K562 (cell line): Measurements from ENCODE around the gene HOXC4. TPM values are rescaled to one million over a fixed set of nuclear protein-coding genes. Genes with fewer than 3 reads are reported as not detected.

Experiments
- CBX2 ChIP-seq: fragments of 200-600 bp; sonication (generic); IDR thresholded peaks from one replicate; pipeline ENCODE4 v1.6.1; 2012; ENCODE audit warnings: mild to moderate bottlenecking, low read length, inconsistent platforms; ENCODE audit not compliant: insufficient read depth, poor library complexity, severe bottlenecking
- CREM ChIP-seq: IDR thresholded peaks from 2 replicates; pipeline ENCODE4 v1.6.1; 2014; ENCODE audit warnings: antibody characterized with exemption, low read depth
- E2F5 ChIP-seq: sonication (generic); formaldehyde crosslinking; IDR thresholded peaks from 2 replicates; pipeline ENCODE4 v1.8.0; 2022; ENCODE audit warnings: mild to moderate bottlenecking, missing genetic modification reagents
- HCFC1 ChIP-seq: IDR thresholded peaks from 2 replicates; pipeline ENCODE4 v1.6.1; 2012; ENCODE audit warnings: low read depth, low read length, improper control_type of control experiment
- NEUROD1 ChIP-seq: fragments of 150-350 bp; IDR thresholded peaks from 2 replicates; pipeline ENCODE4 v1.6.1; 2014; ENCODE audit warnings: borderline replicate concordance, low read length, low read depth; ENCODE audit not compliant: partially characterized antibody
- NFIX ChIP-seq: fragments of 250-450 bp; sonication (Bioruptor Pico); IDR thresholded peaks from 2 replicates; pipeline ENCODE4 v1.4.0; 2020; ENCODE audit warnings: low read depth, mild to moderate bottlenecking, moderate library complexity
- NR2F6 ChIP-seq: fragments of 450-650 bp; formaldehyde crosslinking; IDR thresholded peaks from 2 replicates; pipeline ENCODE4 v1.4.0; 2020; ENCODE audit warnings: mild to moderate bottlenecking
- PHF8 ChIP-seq: fragments of 200-600 bp; sonication (generic); IDR thresholded peaks from 2 replicates; pipeline ENCODE4 v1.6.1; 2012; ENCODE audit warnings: mixed run types, mild to moderate bottlenecking, inconsistent platforms, low read length, moderate library complexity, borderline replicate concordance
- RBM25 ChIP-seq: fragments of 200-400 bp; formaldehyde crosslinking; IDR thresholded peaks from 2 replicates; pipeline ENCODE4 v1.6.1; 2018; ENCODE audit warnings: low read length, low read depth, moderate library complexity; ENCODE audit not compliant: severe bottlenecking
- SAP30 ChIP-seq: fragments of 200-600 bp; sonication (generic); IDR thresholded peaks from 2 replicates; pipeline ENCODE4 v1.6.1; 2012; ENCODE audit warnings: borderline replicate concordance, low read depth, mild to moderate bottlenecking, moderate library complexity, low read length, control low read depth, inconsistent platforms; ENCODE audit not compliant: insufficient read depth, poor library complexity, severe bottlenecking
- SPI1 ChIP-seq: IDR thresholded peaks from 2 replicates; pipeline ENCODE4 v1.6.1; 2011; ENCODE audit warnings: low read depth, low read length, control low read depth, borderline replicate concordance
- U2AF1 ChIP-seq: fragments of 200-400 bp; formaldehyde crosslinking; optimal IDR thresholded peaks from 2 replicates; pipeline ENCODE3; 2017; ENCODE audit warnings: mild to moderate bottlenecking, low read depth, low read length, moderate library complexity
- ZBTB33 ChIP-seq: sonication (generic); formaldehyde crosslinking; IDR thresholded peaks from 2 replicates; pipeline ENCODE4 v1.8.1; 2023; ENCODE audit warnings: mild to moderate bottlenecking, missing genetic modification reagents
- ZNF174 ChIP-seq: fragments of 250-450 bp; sonication (Bioruptor Pico); IDR thresholded peaks from 2 replicates; pipeline ENCODE4 v1.4.0; 2020; ENCODE audit warnings: mild to moderate bottlenecking
- ZNF668 ChIP-seq: fragments of 250-450 bp; sonication (Bioruptor Pico); IDR thresholded peaks from 2 replicates; pipeline ENCODE4 v1.8.0; 2022; ENCODE audit warnings: mild to moderate bottlenecking, inconsistent platforms
- ZNF76 ChIP-seq: fragments of 250-450 bp; sonication (Bioruptor Pico); IDR thresholded peaks from 2 replicates; pipeline ENCODE4 v1.4.0; 2020; ENCODE audit warnings: mild to moderate bottlenecking, moderate library complexity, borderline replicate concordance
- ZNF780A ChIP-seq: fragments of 250-450 bp; sonication (Bioruptor Pico); IDR thresholded peaks from 2 replicates; pipeline ENCODE4 v1.5.0; 2021; ENCODE audit warnings: mild to moderate bottlenecking
- polyA plus RNA-seq, 8 experiments: library from polyadenylated mRNA; depleted of rRNA in 4 of 8; stranded (reverse) in 5 of 8; unstranded in 3 of 8; fragments of >200 nt; fragmentation: Nextera tagmentation in 2 of 8; fragmentation: Illumina TruSeq in 1 of 8; extraction: Ambion mirVana in 2 of 8; extraction: Trizol in 1 of 8; gene quantifications; 2 replicates each; pipeline versions ENCODE4 v1.2.1 to v1.2.3, GENCODE V29; 2011 to 2014; ENCODE audit warnings: inconsistent platforms in 1 of 8, missing spikeins in 1 of 8
- total RNA-seq, 7 experiments: library from RNA; depleted of rRNA in 6 of 7; stranded (reverse); fragments of >200 nt in 6 of 7; fragmentation: Illumina TruSeq in 2 of 7; extraction: Trizol in 2 of 7; gene quantifications; 2 replicates each; pipeline versions ENCODE4 v1.2.1 to v1.2.3, GENCODE V29; 2011 to 2021; ENCODE audit warnings: low replicate concordance in 1 of 7
- TF ChIP-seq, protein P1 (sequence below): fragments of 150-350 bp; conservative IDR thresholded peaks from 2 replicates; pipeline ENCODE4 v1.6.1; 2014; ENCODE audit warnings: low read length
- TF ChIP-seq, protein P2 (sequence below): IDR thresholded peaks from 2 replicates; pipeline ENCODE4 v1.6.1; 2016; ENCODE audit warnings: missing genetic modification characterization, missing compliant biosample characterization

Gene HOXC4
- total and polyA plus RNA-seq, 9 of the 15 experiments (the other 6 are each of a cell fraction or from before 2014, with no cell fraction given): 0.06 to 1.5 (median 0.44) TPM; not detected in 1

DNA sequence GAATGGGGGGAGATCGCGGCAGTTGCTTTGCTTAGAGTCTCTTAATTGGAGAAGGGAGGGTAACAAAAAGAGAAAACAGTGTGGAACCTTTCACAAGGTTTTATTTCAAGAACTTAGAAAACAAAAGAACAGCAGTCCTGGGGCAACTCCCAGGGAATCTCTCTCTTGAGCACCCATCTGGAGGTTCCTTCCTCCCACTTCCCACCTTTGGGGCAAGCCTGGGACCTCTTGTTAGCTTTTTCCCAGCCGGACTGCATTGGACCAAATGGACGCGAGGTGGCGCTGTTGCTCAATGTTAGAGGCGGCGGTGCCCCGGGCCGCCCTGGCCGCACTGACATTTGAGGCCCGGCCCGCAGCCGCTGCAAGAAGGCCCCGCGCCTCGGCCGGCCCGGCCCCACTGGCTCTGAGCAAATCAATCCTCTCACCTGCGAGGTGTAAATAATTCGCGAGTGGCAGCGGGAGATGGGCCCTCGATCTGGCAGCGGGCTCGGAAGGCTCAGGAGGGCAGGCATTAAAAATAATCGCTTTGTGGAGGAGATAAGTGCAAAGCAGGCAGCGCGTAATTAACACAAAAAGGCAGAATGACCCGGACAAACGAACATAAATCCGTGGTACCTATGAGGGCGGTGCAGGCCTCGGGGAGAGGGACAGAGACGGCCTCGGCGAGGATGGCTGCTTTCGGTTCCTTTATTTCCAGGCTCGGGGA is 47.6 kb upstream of the HOXC4 start (continued):
- TF ChIP-seq NEUROD1 (no peak), PHF8 (no peak), ZNF174 (CRISPR knock-in tag) (no peak), ZBTB33 (CRISPR knock-in tag) (peak; percentile 88), CBX2 (no peak), E2F5 (no peak), ZNF780A (CRISPR knock-in tag) (no peak), ZNF76 (CRISPR knock-in tag) (no peak), CREM (peak; percentile 29; the same call in 1 of the 2 replicates), SAP30 (no peak), ZNF668 (CRISPR knock-in tag) (no peak), NFIX (CRISPR knock-in tag) (no peak), HCFC1 (0 out of 2 replicates have a peak, but pooled peaks have one; percentile 27), SPI1 (peak; percentile 70; the same call in 1 of the 2 replicates), NR2F6 (CRISPR knock-in tag) (no peak), RBM25 (no peak), U2AF1 (no peak)
- TF ChIP-seq, protein P1, sequence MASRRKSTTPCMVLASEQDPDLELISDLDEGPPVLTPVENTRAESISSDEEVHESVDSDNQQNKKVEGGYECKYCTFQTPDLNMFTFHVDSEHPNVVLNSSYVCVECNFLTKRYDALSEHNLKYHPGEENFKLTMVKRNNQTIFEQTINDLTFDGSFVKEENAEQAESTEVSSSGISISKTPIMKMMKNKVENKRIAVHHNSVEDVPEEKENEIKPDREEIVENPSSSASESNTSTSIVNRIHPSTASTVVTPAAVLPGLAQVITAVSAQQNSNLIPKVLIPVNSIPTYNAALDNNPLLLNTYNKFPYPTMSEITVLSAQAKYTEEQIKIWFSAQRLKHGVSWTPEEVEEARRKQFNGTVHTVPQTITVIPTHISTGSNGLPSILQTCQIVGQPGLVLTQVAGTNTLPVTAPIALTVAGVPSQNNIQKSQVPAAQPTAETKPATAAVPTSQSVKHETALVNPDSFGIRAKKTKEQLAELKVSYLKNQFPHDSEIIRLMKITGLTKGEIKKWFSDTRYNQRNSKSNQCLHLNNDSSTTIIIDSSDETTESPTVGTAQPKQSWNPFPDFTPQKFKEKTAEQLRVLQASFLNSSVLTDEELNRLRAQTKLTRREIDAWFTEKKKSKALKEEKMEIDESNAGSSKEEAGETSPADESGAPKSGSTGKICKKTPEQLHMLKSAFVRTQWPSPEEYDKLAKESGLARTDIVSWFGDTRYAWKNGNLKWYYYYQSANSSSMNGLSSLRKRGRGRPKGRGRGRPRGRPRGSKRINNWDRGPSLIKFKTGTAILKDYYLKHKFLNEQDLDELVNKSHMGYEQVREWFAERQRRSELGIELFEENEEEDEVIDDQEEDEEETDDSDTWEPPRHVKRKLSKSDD: no peak
- TF ChIP-seq, protein P2, sequence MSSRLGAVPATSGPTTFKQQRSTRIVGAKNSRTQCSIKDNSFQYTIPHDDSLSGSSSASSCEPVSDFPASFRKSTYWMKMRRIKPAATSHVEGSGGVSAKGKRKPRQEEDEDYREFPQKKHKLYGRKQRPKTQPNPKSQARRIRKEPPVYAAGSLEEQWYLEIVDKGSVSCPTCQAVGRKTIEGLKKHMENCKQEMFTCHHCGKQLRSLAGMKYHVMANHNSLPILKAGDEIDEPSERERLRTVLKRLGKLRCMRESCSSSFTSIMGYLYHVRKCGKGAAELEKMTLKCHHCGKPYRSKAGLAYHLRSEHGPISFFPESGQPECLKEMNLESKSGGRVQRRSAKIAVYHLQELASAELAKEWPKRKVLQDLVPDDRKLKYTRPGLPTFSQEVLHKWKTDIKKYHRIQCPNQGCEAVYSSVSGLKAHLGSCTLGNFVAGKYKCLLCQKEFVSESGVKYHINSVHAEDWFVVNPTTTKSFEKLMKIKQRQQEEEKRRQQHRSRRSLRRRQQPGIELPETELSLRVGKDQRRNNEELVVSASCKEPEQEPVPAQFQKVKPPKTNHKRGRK (tag): no peak
